K562 (cell line): ENCODE results near the gene PLPP4. TPM values are rescaled to one million over a fixed set of nuclear protein-coding genes. Genes with fewer than 3 reads are reported as not detected.

ENCODE experiments used
- ATAC-seq: fragments of 200-7000 bp; cut with Tn5 transposase; 3 replicates; pipeline ENCODE4 v1.9.1; 2020; ENCODE audit warnings: moderate library complexity
- BruUV-seq: library from RNA; stranded (reverse); fragments of 400-500 nt; replicated peaks from 2 replicates; lab custom pipeline; 2021; lab: Mats Ljungman, UMichigan
- CTCF ChIA-PET: fragments of 300-600 bp; formaldehyde crosslinking; extraction: SDS; loops from one replicate; lab custom pipeline; 2021; ENCODE audit warnings: low intra/inter-chr PET ratio; lab: Yijun Ruan, JAX
- POLR2A ChIA-PET: fragments of 300-600, 350-650 bp; sonication (Branson Sonifier 250); formaldehyde crosslinking; extraction: SDS; loops from one replicate; lab custom pipeline; 2021; ENCODE audit warnings: antibody characterized with exemption, inconsistent platforms; lab: Yijun Ruan, JAX
- DNase-seq, 4 experiments: peaks; one replicate each; pipeline versions ENCODE4 v3.0.0 to v3.0.0-alpha.2; 2011 to 2018; ENCODE audit warnings: low spot score in 3 of 4, mixed read lengths in 3 of 4; ENCODE audit errors: extremely low read depth in 1 of 4
- FAIRE-seq: peaks from 2 replicates; lab custom pipeline; 2011; peaks lifted over from hg19 to GRCh38; lab: Jason Lieb, UNC
- H2AFZ ChIP-seq: 2 replicates; pipeline ENCODE4 v1.6.0; 2011; ENCODE audit warnings: low read depth, low read length, control low read depth, inconsistent platforms
- H3K27ac ChIP-seq: fragments of 200-600 bp; 3 replicates; pipeline ENCODE4 v1.8.0; 2011; ENCODE audit warnings: low read depth, mild to moderate bottlenecking, control low read depth, inconsistent platforms, low read length, moderate library complexity, mixed read lengths; ENCODE audit errors: extremely low read depth
- H3K27me3 ChIP-seq, 2 experiments: fragments of 300-600 bp in 1 of 2; 2 replicates in 1 of 2; 3 replicates in 1 of 2; pipeline versions ENCODE4 v1.6.0 to v1.8.0; 2011; ENCODE audit warnings: inconsistent platforms in 2 of 2, low read length in 2 of 2, mild to moderate bottlenecking in 1 of 2, mixed read lengths in 1 of 2, moderate library complexity in 1 of 2; ENCODE audit not compliant: control insufficient read depth in 2 of 2, insufficient read depth in 2 of 2
- H3K36me3 ChIP-seq: fragments of 300-600 bp; 3 replicates; pipeline ENCODE4 v1.8.0; 2011; ENCODE audit warnings: mild to moderate bottlenecking, low read length, inconsistent platforms; ENCODE audit not compliant: control insufficient read depth, insufficient read depth
- H3K4me1 ChIP-seq, 2 experiments: fragments of 200-600 bp in 1 of 2; replicated peaks in 1 of 2; 2 replicates in 1 of 2; 3 replicates in 1 of 2; pipeline versions ENCODE4 v1.5.1 to v1.8.0; 2011; ENCODE audit warnings: inconsistent platforms in 2 of 2, low read length in 2 of 2, mild to moderate bottlenecking in 1 of 2, mixed read lengths in 1 of 2, moderate library complexity in 1 of 2; ENCODE audit not compliant: control insufficient read depth in 2 of 2, insufficient read depth in 2 of 2
- H3K4me2 ChIP-seq: 2 replicates; pipeline ENCODE4 v1.6.1; 2011; ENCODE audit warnings: low read length, control low read depth, inconsistent platforms, mixed read lengths; ENCODE audit not compliant: insufficient read depth
- H3K4me3 ChIP-seq: fragments of 200-600 bp; sonication (generic), shearing (Covaris generic); 2 replicates; pipeline ENCODE4 v1.5.1; 2016; ENCODE audit warnings: control low read depth, inconsistent platforms
- H3K79me2 ChIP-seq: fragments of 200-600 bp; 3 replicates; pipeline ENCODE4 v1.8.0; 2011; ENCODE audit warnings: low read length, inconsistent platforms; ENCODE audit not compliant: control insufficient read depth, insufficient read depth
- H3K9ac ChIP-seq, 2 experiments: 2 replicates each; pipeline versions ENCODE4 v1.6.0 to v1.6.1; 2011; ENCODE audit warnings: low read depth in 2 of 2, low read length in 2 of 2, control low read depth in 1 of 2, inconsistent platforms in 1 of 2, mild to moderate bottlenecking in 1 of 2, mixed read lengths in 1 of 2; ENCODE audit not compliant: insufficient read depth in 1 of 2
- H3K9me1 ChIP-seq: one replicate; pipeline ENCODE4 v1.6.0; 2011; ENCODE audit warnings: inconsistent platforms, mild to moderate bottlenecking, low read length, moderate library complexity; ENCODE audit not compliant: control insufficient read depth, insufficient read depth
- H3K9me3 ChIP-seq: replicated peaks from 2 replicates; pipeline ENCODE4 v1.5.1; 2011; ENCODE audit warnings: low read depth, low read length, inconsistent platforms; ENCODE audit not compliant: control insufficient read depth, insufficient read depth
- H4K20me1 ChIP-seq: replicated peaks from 2 replicates; pipeline ENCODE4 v1.6.1; 2011; ENCODE audit warnings: low read length, inconsistent platforms, mixed read lengths; ENCODE audit not compliant: control insufficient read depth, insufficient read depth
- DIDO1 ChIP-seq: fragments of 450-650 bp; IDR thresholded peaks from 2 replicates; pipeline ENCODE4 v1.6.1; 2016; ENCODE audit warnings: low read depth, missing biosample characterization, missing genetic modification characterization
- MCM3 ChIP-seq: fragments of 450-650 bp; IDR thresholded peaks from 2 replicates; pipeline ENCODE4 v1.6.1; 2016
- MXI1 ChIP-seq: IDR thresholded peaks from 2 replicates; pipeline ENCODE4 v1.6.1; 2011; ENCODE audit warnings: low read depth, mild to moderate bottlenecking, improper control_type of control experiment, low read length
- NBN ChIP-seq: fragments of 450-650 bp; IDR thresholded peaks from 2 replicates; pipeline ENCODE4 v1.6.1; 2016; ENCODE audit warnings: low read depth, mild to moderate bottlenecking
- PML ChIP-seq: IDR thresholded peaks from 2 replicates; pipeline ENCODE4 v1.6.1; 2012; ENCODE audit warnings: low read length, inconsistent platforms
- RBM34 ChIP-seq: fragments of 200-400 bp; formaldehyde crosslinking; IDR thresholded peaks from 2 replicates; pipeline ENCODE4 v1.6.1; 2018; ENCODE audit warnings: low read length, borderline replicate concordance; ENCODE audit not compliant: insufficient read depth
- TBL1XR1 ChIP-seq, 2 experiments: IDR thresholded peaks; 2 replicates each; pipeline ENCODE4 v1.6.1; 2012; ENCODE audit warnings: improper control_type of control experiment in 2 of 2, low read length in 2 of 2, mild to moderate bottlenecking in 1 of 2
- TRIM24 ChIP-seq, 2 experiments: fragments of 450-650 bp; IDR thresholded peaks; 2 replicates each; pipeline ENCODE4 v1.6.1; 2016
- ZNF23 ChIP-seq: fragments of 250-450 bp; sonication (Bioruptor Pico); IDR thresholded peaks from 2 replicates; pipeline ENCODE4 v1.4.0; 2020; ENCODE audit warnings: mild to moderate bottlenecking
- ZNF347 ChIP-seq: fragments of 450-650 bp; formaldehyde crosslinking; IDR thresholded peaks from 2 replicates; pipeline ENCODE4 v1.4.0; 2020; ENCODE audit warnings: low read depth, mild to moderate bottlenecking, moderate library complexity
- WGBS: fragments of 100-300 bp; shearing (Covaris generic); methylation state at CpG from one replicate; pipeline ENCODE4 v1.1.6; 2016; ENCODE audit warnings: low coverage, mixed read lengths; ENCODE audit not compliant: insufficient coverage; ENCODE audit errors: missing lambda C conversion rate; 5-methylcytosine and 5-hydroxymethylcytosine counted together
- in situ Hi-C: fragments of 300-500 bp; cut with MboI; formaldehyde crosslinking; loops from 4 replicates; pipeline ENCODE4 v1.15.0; 2018; ENCODE audit warnings: inconsistent platforms, mixed read lengths
- intact Hi-C: fragments of 100-400 bp; cut with micrococcal nuclease; formaldehyde crosslinking; loops from 2 replicates; pipeline ENCODE4 v1.14.2; 2022
- polyA plus RNA-seq, 8 experiments: library from polyadenylated mRNA; depleted of rRNA in 4 of 8; stranded (reverse) in 5 of 8; unstranded in 3 of 8; fragments of >200 nt; fragmentation: Nextera tagmentation in 2 of 8; fragmentation: Illumina TruSeq in 1 of 8; extraction: Ambion mirVana in 2 of 8; extraction: Trizol in 1 of 8; gene quantifications; 2 replicates each; pipeline versions ENCODE4 v1.2.1 to v1.2.3, GENCODE V29; 2011 to 2014; ENCODE audit warnings: inconsistent platforms in 1 of 8, missing spikeins in 1 of 8
- total RNA-seq, 7 experiments: library from RNA; depleted of rRNA in 6 of 7; stranded (reverse); fragments of >200 nt in 6 of 7; fragmentation: Illumina TruSeq in 2 of 7; extraction: Trizol in 2 of 7; gene quantifications; 2 replicates each; pipeline versions ENCODE4 v1.2.1 to v1.2.3, GENCODE V29; 2011 to 2021; ENCODE audit warnings: low replicate concordance in 1 of 7
- TF ChIP-seq, protein P1 (sequence below): fragments of 450-650 bp; conservative IDR thresholded peaks from 2 replicates; pipeline ENCODE4 v1.6.1; 2016; ENCODE audit warnings: missing genetic modification characterization, low read depth, mild to moderate bottlenecking, control low read depth, missing compliant biosample characterization

The PLPP4 gene
- total and polyA plus RNA-seq, 9 of the 15 experiments (the other 6 are each of a cell fraction or from before 2014, with no cell fraction given): 0.08 TPM; not detected in 8

- TF ChIP-seq, protein P1, sequence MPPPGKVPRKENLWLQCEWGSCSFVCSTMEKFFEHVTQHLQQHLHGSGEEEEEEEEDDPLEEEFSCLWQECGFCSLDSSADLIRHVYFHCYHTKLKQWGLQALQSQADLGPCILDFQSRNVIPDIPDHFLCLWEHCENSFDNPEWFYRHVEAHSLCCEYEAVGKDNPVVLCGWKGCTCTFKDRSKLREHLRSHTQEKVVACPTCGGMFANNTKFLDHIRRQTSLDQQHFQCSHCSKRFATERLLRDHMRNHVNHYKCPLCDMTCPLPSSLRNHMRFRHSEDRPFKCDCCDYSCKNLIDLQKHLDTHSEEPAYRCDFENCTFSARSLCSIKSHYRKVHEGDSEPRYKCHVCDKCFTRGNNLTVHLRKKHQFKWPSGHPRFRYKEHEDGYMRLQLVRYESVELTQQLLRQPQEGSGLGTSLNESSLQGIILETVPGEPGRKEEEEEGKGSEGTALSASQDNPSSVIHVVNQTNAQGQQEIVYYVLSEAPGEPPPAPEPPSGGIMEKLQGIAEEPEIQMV (tag): no peak
- TF ChIP-seq PML: no peak
- no peak for TF ChIP-seq ZNF347
- no peak for TF ChIP-seq TRIM24 (IDR thresholded peaks at IDR 0.05)
- TF ChIP-seq ZNF23: no peak
- TF ChIP-seq RBM34: no peak
- TF ChIP-seq DIDO1 (tag): no peak
- TF ChIP-seq, all 486 proteins: peak for 0
Observed at GRCh38 chr10:120426306-120426705, 30.7 kb upstream of the PLPP4 start (continued).

DNA sequence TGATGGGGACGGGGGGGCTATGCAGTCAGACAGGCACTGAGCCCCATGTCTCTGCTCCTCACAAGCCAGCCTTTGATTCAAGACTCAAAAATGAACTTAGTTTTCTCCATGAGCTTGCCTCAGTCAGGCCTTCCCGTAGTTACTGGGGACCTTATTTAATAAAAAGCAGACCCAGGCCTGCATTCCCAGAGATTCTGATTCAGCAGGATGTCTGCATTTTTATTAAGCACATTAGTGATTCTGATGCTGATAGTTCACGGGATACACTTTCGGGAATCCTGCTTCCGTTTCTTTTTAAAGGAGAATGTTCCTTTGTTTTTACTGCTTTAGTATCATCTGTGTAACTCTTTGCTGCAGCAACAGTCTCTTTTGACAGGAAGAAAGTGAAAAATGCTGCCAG, 28.3 kb upstream of the PLPP4 start:
- intact Hi-C loops: loop anchor here (10.0 kb wide), 1 partner anchor 176 kb away; no protein-coding TSS in a partner anchor
- no peak overlapping the region for H3K4me2 ChIP-seq
- WGBS: 2% methylated on average over 5 of the region's 5 CpGs

More for the DNA sequence above, 28.3 kb upstream of the PLPP4 start:
- no peaks in the 10 kb centered on the region for H3K9me3 ChIP-seq
- H4K20me1 ChIP-seq: no peaks in the 10 kb centered on the region
- no peaks in the 10 kb centered on the region for H3K36me3 ChIP-seq
- no peak overlapping the region for H3K9ac ChIP-seq
- no peak overlapping the region for H2AFZ ChIP-seq
- BruUV-seq: no TSS peak
- ChIA-PET POLR2A (no interaction called here), CTCF (no interaction called here)
- no peak for DNase-seq
- FAIRE-seq: no peak
- no peak overlapping the region for H3K4me3 ChIP-seq
- H3K27ac ChIP-seq: no peak overlapping the region
- no peaks in the 10 kb centered on the region for H3K79me2 ChIP-seq
- no peaks in the 10 kb centered on the region; a peak in 1 of 5 replicates for H3K27me3 ChIP-seq
- TF ChIP-seq NBN (no peak), MCM3 (no peak), MXI1 (no peak), TBL1XR1 (IDR thresholded peaks at IDR 0.05; ENCODE audit: low read length in 2 of 2) (no peak)
- H3K4me1 ChIP-seq: no peaks in the 10 kb centered on the region
- no peak for ATAC-seq
- no peaks in the 10 kb centered on the region for H3K9me1 ChIP-seq
- in situ Hi-C loops: no loop called here
